GM19467 (cell line): ENCODE data around the gene FREY1.

Source experiments
- ATAC-seq: cut with Tn5 transposase; IDR thresholded peaks from one replicate; pipeline ENCODE4 v1.9.1; 2021; ENCODE audit warnings: mild to moderate bottlenecking, moderate library complexity; ENCODE audit not compliant: unreplicated experiment

Gene FREY1

GRCh38 chr11:45896422-45896984, 10.6 kb downstream of the FREY1 start:
- no peak for ATAC-seq

- ATAC-seq = no peak
Measured at GRCh38 chr11:45895553-45896259, 11.4 kb downstream of the FREY1 start.

DNA sequence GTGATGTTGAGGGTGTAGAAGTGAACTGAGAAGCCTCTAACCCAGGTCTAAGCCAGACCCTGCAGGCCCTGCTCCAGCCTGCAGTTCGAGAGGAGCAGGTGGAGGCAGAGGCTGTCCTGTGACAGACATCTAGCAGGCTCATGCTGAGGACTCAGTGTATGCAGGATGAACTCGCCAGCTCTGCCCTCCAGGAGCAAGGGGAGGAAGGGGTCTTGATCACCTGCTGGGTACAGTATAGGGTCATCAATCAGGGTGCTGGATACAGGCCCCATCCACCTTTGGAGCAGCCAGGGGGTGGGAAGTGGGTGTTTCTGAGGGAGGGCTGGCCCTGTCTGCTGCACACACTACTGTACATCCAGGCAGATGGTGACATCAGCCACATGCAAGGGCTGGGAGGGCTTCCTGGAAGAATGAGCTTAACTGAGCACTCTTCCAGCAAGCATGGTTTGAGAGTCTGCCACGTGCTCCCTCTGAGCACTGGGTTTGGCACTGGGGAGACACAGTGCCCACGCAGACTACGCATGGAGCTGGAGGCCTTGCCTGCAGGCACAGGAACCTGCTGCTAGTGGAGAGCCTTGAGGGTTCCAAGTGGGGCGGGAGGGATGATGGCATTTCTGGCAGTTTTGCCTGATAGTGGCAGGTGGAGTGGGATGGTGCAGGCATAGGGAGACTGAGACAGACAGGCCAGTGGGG, 12.4 kb downstream of the FREY1 start:
- ATAC-seq = no peak

DNA sequence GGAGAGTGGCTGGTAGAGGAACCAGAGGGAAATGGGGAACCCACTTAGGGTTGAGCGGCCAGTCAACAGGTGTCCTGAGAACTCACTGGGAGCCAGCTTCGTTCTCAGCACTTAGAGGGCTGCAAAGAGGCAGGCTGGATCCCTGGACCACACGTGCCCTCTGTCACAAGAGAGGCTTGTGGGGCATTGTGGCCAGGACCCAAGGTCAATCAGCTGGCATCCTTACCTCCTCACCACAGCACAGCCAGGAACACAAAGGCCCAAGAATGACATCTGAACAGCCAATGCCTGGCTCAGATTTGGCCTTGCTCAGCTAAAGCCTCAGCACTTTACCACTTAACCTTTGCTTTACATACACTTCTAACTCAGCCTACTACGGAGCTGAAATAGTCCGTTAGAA, 14.2 kb downstream of the FREY1 start:
- no peak for ATAC-seq

GRCh38 chr11:45890886-45891550, 16.1 kb downstream of the FREY1 start:
- ATAC-seq = no peak

GRCh38 chr11:45889966-45890365, 17.1 kb downstream of the FREY1 start:
- no peak for ATAC-seq

- no peak for ATAC-seq
Measured at GRCh38 chr11:45889555-45889954, 17.5 kb downstream of the FREY1 start.

DNA sequence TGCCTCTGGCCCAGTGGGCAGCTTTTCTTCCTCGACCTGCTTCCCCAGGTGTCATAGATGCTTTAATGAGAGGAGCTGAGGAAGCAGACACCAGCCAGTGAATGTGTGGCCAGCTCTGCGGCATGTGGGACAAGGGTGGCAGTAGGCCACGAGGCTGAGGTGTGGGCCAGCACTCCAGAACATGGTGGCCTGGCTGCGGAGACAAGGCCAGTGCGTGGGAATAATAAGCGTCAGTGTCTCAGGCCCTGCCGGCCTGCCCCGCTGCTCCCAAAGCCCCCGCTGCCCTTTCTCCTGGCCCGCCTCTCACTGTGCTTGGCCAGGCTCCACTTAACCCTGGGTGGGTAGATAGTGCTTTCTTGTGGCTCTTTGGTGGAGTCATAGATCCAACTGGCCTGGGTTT, 19.5 kb downstream of the FREY1 start:
- ATAC-seq = no peak

DNA sequence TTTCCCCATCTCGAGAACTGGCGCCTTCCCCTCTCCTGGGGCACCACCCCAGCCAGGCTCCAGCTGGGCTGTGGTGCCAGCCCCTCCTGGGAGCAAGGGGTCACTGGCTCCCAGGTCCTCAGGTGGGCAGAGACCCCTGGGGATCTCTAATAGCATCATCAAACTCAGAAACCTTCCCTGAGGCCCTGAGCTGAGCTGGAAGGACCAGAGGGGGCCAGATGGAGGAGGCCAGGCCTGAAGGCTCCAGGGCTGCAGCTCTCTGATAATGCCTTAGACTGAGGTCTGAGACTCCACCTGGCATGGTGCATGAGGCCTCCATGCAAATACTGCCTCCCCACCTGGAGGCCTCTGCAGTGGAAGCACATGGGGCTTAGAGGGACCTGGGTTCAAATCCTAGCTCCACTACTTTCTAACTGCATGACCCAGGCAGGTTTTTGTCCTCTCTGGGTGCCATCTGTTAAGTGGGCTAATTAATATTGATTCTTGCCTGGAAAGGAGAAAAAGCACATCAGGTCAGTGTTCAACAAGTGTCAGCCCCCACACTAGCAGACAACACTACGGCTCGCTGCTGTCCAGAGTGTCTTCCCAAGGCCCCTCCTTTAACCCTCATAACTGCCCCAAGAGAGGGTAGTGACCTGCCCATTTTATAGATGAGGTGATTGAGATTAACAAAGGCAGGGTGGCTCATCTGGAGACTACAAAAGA, 20.1 kb downstream of the FREY1 start:
- ATAC-seq = no peak

GRCh38 chr11:45885921-45886721, 20.9 kb downstream of the FREY1 start:
- no peak for ATAC-seq

DNA sequence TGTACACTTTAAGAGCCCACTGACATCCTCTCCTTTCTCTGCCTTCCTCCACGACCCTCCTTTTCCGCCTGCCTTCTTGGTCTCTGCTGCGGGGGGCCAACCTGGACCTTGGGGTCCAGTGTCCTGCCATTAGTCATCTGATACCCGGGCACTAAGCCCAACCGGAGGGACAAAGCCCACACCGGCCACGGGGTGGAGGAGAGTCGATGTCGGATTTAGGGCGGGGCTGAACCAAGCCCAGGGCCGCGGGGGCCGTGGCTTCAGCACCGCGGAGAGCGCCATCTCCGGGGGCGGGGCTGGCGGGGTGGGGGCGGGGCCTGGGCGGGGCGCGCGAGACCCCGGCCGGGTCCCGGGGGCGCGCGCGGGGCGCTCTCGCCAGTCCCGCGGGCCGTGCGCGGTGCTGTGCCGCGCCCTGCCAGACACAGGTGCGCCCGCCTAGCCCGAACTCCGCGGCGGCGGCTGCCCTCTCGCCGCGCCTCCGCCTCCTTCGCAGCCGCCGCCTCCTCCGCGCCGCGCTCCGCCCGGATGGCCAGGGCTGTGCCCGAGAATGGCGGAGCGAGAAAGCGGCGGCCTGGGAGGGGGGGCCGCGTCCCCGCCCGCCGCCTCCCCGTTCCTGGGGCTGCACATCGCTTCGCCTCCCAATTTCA, 21.7 kb downstream of the FREY1 start, which contains the start of gene MAPK8IP1:
Gene MAPK8IP1 (plus strand): TSS at position 378 of the 647 bp plus-strand sequence. CDS start 170 bp downstream, at position 548.
- no peak for ATAC-seq

- ATAC-seq = no peak
Measured at GRCh38 chr11:45884596-45885185, 22.4 kb downstream of the FREY1 start.

DNA sequence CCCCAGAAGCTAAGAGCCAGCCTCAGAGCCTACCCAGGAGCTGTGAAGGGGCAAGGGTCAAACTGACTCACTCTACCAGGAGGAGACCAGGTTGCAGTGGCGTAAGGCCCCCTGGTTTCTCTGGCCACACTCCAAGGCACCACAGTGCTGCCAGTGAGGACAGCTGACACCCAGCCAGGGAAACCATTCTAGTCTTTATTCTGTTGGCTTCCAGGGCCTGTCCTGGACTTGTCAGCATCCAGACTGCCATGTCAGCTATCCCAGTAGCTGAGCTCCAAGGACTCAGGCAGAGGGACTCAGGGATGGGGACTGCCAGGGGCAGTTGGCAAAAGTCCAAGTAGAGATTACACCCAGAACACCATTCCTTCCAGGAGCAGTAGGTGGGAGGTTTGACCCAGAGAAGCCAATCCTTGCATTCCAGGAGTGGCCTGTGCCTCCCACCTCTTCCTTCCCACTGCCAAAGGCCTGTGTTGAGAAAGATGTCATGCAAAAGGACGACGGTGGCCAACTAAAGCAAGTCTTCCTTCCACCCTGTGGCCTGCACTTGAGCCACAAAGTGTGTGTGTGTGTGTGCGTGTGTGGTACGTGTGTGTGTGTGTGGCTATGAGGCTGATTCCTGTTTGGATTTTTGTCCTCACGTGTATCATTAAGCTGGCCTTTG, 25.2 kb downstream of the FREY1 start:
- ATAC-seq = no peak

DNA sequence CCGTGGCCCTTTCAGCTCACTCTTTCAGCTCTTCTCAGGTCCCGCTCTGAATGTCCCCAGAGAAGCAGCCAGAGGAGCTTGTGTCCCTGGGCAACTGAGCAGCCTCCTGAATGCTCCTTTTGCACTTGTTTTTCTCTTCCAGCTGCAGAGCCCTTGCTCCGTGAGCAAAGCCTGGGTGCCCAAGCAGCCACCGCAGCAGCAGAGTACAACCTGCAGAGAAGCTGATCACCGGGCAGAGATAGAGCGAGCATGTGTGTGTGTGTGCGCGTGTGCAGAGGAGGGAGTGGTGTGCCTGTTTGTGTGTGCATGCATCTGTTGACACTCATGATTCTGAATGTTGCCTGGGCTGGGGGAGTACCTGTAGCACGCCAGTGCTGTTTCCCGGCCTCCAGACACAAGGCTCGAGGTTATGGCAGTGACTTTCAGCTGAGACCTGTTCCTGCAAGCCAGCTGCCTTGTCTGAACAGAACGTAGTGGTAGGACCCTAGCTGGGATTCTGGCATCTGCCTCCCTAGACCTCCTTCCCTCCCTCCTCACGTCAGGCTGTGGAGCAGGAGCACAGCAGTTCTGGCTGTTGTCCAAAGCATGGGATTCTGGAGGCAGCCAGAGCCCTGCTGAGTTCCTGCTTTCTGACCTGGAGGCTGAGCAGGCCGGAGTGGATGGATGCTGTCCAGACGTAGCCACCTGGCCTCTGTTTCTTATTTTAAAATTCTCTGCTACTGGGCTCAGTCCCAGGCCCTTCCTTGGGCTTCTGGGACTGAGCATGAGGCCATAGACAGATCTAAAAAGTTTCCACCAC, 26.1 kb downstream of the FREY1 start:
- no peak for ATAC-seq

- no peak for ATAC-seq
Measured at GRCh38 chr11:45879803-45880686, 27.0 kb downstream of the FREY1 start.

DNA sequence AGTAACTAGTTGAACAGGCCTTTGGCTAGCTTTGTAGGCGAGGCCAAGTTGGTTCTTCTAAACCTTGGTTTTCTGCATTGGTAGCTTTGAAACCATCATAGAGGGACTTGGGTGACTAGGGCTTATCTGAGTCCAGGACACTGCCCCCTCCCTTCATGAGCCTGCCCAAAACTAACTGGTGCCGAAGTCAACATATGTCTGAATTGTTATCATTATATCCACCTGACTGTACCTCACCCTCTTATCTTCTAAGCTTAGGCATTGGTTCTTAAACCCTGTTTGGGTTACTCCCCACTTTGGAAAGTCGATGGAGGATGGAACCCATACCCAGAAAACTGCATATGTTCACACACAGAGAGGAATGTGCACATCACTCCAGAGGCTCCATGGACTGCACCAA, 29.2 kb downstream of the FREY1 start:
- no peak for ATAC-seq

GRCh38 chr11:45877221-45877620, 29.9 kb downstream of the FREY1 start:
- no peak for ATAC-seq
